DMS153 (cell line): ENCODE data around the gene DPPA2.

Experiments
- DNase-seq: peaks from one replicate; lab custom pipeline; 2025; lab: John Stamatoyannopoulos, UW

The DPPA2 gene

DNA sequence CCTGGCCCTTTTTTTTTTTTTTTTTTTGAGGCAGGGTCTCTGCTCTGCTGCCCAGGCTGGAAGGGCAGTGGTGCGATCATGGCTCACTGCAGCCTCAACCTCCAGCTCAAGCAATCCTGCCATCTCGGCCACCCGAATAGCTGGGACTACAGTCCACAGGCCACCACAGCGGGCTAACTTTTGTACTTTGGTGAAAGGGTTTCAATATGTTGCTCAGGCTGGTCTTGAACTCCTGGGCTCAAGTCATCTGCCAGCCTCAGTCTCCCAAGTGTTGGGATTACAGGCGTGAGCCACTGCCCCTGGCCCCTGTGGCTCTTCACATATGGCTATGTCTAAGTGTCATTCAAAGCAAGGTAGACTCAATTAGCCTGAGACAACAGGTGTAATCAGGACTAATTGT lies 8.8 kb upstream of the DPPA2 start:
- DNase-seq: no peak

DNA sequence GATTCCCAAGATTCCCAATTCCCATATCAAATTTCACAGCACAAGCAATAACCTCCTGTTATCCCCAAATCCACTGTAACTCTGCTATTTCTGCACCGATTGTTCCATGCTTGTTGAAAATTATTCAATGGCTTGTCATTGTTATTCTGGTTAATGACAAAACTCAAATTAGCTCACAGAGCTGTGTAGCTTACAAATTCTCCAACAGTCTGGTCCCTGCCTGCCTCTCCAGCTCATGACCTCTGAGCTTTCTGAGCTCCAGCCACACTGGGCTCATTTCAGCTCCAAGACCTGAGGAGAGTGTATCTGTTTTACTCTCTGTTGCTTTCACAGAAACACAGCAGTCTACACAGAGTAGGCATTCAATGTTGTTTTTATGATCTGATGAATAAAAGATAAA lies 3.3 kb downstream of the DPPA2 start:
- DNase-seq: no peak

DNA sequence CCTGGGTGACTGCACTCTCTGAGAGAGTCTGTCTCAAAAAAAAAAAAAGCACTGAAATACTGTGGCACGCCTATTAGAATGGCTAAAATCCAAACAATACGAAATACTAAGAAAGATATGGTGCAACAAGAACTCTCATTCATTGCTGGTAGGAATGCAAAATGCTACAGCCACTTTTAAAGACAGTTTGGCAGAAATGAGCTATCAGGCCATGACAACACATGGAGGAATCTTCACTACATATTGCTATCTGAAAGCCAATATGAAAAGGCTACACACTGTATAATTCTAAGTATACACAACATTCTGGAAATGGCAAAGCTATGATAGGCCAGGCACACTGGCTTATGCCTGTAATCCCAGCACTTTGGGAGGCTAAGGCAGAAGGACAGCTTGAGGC lies 18.8 kb downstream of the DPPA2 start:
- no peak for DNase-seq

GRCh38 chr3:109284071-109284470 lies 32.2 kb downstream of the DPPA2 start:
- DNase-seq: no peak

GRCh38 chr3:109278546-109278945 lies 37.8 kb downstream of the DPPA2 start:
- DNase-seq: no peak

- DNase-seq: no peak
These were observed 38.2 kb downstream of the DPPA2 start for GRCh38 chr3:109278141-109278540.

GRCh38 chr3:109275702-109276293 lies 40.5 kb downstream of the DPPA2 start:
- no peak for DNase-seq

DNA sequence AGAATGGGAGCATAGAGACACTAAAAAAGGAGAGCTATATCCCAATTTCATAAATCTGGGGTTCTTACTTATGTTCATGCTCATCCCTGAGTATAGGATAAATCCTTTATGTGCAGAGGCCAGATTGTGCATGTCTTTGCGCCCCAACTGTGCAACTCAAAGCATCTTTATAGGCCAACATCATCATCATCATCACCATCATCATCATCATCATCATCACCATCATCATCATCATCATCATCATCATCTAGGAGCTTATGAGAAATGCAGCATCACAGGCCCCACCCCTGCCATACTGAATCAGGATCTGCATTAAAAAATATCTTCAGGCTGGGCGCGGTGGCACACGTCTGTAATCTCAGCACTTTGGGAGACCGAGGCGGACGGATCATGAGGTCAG lies 45.5 kb downstream of the DPPA2 start:
- DNase-seq: no peak

DNA sequence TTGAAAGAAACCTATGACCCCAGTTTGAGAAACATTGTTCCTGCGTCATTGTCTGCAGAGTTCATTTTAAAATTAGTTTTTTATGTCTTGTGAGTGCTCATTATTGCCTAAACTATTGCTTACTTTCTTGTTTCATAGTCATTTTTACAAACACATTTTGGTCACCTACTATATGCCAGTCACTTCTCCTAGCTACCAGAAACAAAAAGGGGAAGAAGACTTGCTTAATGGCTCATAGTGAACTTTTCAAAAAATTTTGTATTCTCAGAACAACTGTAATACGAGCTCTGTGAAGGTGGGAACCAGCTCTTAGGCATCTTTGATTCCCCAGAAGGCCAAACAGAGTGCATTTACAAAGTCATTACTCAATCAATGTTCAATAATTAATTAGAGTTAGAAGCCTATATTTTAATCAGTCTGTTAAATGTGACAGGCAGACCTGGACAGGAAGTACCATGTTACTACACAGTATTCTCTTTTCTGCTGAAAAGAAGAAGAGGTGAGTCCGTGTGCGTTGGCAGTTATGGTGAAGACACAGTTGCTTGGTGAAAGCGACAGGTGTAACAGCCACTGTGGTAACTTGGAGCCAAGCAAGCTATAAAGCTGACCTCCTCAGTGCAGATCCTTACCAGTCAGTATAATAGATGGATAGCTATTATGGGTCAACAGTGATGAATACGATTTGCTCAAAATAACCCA lies 46.6 kb downstream of the DPPA2 start:
- no peak for DNase-seq

DNA sequence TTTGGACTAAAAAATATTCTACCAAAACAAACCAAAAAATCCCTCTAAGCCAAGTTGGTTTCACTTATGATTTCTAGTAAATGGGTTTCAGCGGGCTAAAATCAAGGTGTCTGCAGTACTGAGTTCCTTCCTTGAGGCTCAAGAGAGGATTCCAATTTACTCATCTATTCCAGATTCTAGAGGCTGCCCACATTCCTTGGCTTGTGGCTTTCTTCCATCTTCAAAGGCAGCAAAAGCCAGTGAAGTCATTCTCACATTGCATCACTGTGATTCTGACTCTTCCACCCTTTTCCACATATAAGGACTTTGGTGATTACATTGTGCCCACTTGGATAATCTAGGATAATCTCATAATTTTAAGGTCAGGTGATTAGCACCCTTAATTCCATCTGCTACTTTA lies 48.1 kb downstream of the DPPA2 start:
- no peak for DNase-seq

DNA sequence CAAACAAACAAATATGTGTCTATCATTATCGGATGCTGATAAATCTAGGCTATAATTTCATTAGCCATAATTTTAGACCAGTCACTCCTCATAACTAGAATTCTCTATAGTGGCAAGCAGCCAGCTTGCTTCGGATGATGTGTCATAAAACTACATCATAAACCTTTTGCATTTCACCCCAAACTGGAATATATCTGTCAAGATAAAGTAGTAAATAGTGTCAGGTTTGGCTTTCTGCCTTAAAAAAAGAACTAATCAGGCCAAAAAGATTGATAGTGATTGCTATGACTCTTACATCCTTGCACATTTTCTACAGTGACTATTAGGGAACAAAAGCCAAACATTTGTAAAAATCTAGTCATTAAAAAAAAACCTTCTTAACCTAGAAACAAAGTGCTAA lies 51.0 kb downstream of the DPPA2 start:
- DNase-seq: no peak

DNA sequence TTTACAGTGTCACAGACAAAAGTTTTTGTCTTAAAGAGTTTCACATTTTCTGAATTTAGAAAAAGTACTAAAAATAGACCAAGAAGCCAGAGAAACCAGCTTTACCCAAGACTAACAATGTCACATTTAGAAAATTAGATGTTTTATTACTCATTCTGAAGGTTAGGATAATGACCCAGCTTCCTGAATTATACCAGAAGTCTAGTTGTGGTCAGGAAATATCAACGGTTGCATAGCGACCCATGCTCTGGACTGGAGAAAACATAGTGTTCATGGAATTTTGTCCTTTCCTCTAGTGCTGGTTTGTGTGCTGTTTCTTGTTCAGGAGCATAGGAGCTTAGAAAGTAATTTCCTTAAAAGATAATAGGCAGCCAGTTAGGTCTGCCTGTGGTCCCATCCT lies 59.0 kb downstream of the DPPA2 start:
- no peak for DNase-seq

- DNase-seq: no peak
These were observed 61.5 kb downstream of the DPPA2 start for GRCh38 chr3:109254770-109255169.

DNA sequence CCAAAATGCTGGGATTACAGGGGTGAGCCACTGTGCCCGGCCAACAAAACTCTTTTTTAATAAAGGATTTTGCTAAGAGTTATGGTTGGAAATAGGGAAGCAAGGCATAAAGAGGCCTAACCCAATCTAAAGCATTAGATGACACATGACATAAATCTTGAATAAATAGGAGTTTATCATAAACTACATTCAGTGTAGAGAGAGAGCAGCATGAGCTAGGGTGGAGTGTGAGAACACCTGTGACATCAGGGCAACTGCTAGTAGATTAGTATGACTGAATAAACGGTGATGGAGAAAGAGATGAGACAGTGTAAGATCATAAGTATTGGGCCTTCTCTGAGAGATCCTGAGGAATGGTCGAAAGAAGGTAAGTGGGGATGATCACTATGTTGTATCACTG lies 63.7 kb downstream of the DPPA2 start:
- no peak for DNase-seq
